AG04450 (cell line): ENCODE measurements around the gene MLC1. TPM values are rescaled to one million over a fixed set of nuclear protein-coding genes. Genes with fewer than 3 reads are reported as not detected.
"Not testable (repeated sequence)": the region's sequence is repeated elsewhere in the genome, so short reads cannot be mapped to it uniquely, and the experiment has no call there.

Experiments
- CTCF ChIA-PET: fragments of 300-600, 350-600 bp; formaldehyde crosslinking; extraction: SDS; loops from one replicate; lab custom pipeline; 2022; ENCODE audit warnings: antibody characterized with exemption, inconsistent platforms; lab: Charles Lee
- POLR2A ChIA-PET: fragments of 350-600 bp; formaldehyde crosslinking; extraction: SDS; loops from one replicate; lab custom pipeline; 2021; ENCODE audit warnings: antibody characterized with exemption, inconsistent platforms; lab: Yijun Ruan, JAX
- DNase-seq: peaks from one replicate; pipeline ENCODE4 v3.0.0-alpha.2; 2011; ENCODE audit warnings: low read depth, low spot score
- H3K27ac ChIP-seq: one replicate; pipeline ENCODE4 v1.5.1; 2012; ENCODE audit warnings: low read depth, low read length, control low read depth
- H3K27me3 ChIP-seq: one replicate; pipeline ENCODE4 v1.6.0; 2012; ENCODE audit warnings: low read length; ENCODE audit not compliant: control insufficient read depth, insufficient read depth
- H3K4me3 ChIP-seq: 2 replicates; pipeline ENCODE4 v1.5.1; 2011; ENCODE audit warnings: mild to moderate bottlenecking, low read depth, low read length, control low read depth
- H3K9me3 ChIP-seq: 2 replicates; pipeline ENCODE4 v1.5.1; 2012; ENCODE audit warnings: low read length; ENCODE audit not compliant: control insufficient read depth, insufficient read depth
- polyA plus RNA-seq: library from polyadenylated mRNA; depleted of rRNA; stranded (reverse); fragments of >200 nt; gene quantifications from 2 replicates; pipeline ENCODE4 v1.2.3, GENCODE V29; 2011
- TF ChIP-seq, protein P1 (sequence below): IDR thresholded peaks from 2 replicates; pipeline ENCODE4 v1.5.1; 2011; ENCODE audit warnings: low read depth, low read length, control low read depth, inconsistent platforms

MLC1 gene
- polyA plus RNA-seq, 1 experiment: 0.27 TPM

DNA sequence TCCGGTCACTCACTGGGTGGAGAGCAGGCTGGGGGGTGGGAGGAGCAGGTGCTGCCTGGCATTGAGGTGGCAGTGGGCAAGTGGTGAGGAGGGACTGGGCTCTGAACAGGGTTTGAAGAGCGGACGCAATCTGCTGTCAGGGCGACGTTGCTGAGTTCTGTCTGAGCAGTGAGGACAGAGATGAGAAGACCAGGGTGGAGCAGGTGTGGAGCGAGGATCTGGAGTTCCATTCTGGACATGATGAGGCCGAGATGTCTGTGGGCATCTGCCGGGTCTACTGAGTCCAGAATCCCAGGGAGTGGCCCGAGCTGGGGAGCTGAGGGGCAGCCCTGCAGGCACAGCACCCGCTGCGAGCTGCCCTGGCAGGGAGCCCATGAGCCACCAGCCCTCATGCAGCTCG lies 2.4 kb upstream of the MLC1 start:
- TF ChIP-seq, protein P1, sequence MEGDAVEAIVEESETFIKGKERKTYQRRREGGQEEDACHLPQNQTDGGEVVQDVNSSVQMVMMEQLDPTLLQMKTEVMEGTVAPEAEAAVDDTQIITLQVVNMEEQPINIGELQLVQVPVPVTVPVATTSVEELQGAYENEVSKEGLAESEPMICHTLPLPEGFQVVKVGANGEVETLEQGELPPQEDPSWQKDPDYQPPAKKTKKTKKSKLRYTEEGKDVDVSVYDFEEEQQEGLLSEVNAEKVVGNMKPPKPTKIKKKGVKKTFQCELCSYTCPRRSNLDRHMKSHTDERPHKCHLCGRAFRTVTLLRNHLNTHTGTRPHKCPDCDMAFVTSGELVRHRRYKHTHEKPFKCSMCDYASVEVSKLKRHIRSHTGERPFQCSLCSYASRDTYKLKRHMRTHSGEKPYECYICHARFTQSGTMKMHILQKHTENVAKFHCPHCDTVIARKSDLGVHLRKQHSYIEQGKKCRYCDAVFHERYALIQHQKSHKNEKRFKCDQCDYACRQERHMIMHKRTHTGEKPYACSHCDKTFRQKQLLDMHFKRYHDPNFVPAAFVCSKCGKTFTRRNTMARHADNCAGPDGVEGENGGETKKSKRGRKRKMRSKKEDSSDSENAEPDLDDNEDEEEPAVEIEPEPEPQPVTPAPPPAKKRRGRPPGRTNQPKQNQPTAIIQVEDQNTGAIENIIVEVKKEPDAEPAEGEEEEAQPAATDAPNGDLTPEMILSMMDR: no peak
- Histone ChIP-seq H3K27me3 (peaks cover 6% of the 10 kb centered on the region), H3K27ac (no peak overlapping the region), H3K9me3 (peaks cover 34% of the 10 kb centered on the region), H3K4me3 (no peak overlapping the region)
- ChIA-PET POLR2A (no interaction called here), CTCF (no interaction called here)
- DNase-seq: no peak

DNA sequence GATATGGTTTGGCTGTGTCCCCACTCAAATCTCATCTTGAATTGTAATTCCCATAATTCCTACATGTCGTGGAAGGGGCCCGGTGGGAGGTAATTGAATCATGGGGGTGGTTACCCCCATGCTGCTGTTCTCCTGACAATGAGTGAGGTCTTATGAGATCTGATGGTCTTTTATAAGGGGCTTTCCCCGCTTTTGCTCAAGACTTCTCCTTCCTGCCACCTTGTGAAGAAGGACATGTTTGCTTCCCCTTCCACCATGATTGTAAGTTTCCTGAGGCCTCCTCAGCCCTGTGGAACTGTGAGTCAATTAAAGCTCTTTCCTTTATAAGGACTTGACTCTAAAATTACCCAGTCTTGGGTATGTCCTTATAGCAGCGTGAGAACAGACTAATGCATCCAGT lies 1.7 kb upstream of the MLC1 start:
- CTCF ChIA-PET, POLR2A ChIA-PET, H3K4me3 ChIP-seq, DNase-seq, H3K27me3 ChIP-seq: not testable (repeated sequence)
- Histone ChIP-seq H3K27ac (peak overlapping the region; percentile 11), H3K9me3 (peaks cover 34% of the 10 kb centered on the region)

DNA sequence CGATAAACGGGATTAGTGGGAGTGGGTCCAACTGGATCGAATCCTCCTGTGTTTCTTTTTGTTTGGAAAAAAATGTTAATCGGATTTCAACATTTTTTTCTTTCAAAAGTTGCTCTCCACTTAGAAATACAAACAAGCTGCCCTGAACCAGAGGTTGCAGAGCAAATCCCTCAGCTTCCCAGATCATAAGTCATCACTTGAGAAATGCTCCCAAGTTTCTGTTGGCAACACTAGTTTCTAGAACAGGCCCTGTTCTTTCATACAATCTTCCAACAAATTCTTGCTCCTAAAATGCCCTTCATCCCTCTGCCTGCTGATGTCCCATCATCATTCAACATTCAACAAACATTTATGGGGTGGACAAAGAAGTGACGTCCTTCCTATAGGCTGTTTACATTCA lies 1.3 kb upstream of the MLC1 start:
- TF ChIP-seq, protein P1: no peak
- H3K27ac ChIP-seq: no peak overlapping the region
- ChIA-PET CTCF (interaction anchor here (1.2 kb wide), 1 partner anchor 56 kb away, joined by 3 read pairs; no protein-coding TSS in a partner anchor), POLR2A (interaction anchor here (0.5 kb wide), 1 partner anchor 52 kb away, joined by 5 read pairs; no protein-coding TSS in a partner anchor)
- DNase-seq: peak; percentile 49
- no peak overlapping the region for H3K4me3 ChIP-seq
- peaks cover 11% of the 10 kb centered on the region for H3K27me3 ChIP-seq
- peaks cover 34% of the 10 kb centered on the region for H3K9me3 ChIP-seq

DNA sequence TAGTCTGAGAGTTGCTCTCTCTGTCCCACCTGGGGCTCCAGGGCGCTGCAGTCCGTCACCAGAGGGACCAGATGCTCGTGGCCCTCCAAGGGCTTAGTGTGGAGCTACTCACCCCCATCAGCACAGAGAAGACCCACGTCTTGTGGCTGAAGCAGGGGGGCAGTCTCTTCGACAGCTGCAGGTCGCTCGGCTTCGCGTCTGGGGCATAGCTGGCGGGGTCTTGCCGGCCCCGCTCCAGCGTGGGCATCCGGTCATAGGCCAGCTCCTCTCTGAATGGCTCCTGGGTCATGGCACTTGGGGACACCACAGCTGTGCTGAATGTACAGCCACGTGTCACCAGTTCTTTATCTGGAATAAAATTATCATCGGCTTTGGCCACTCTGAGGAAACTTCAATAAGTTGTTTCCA lies 608 bp downstream of the MLC1 start:
- TF ChIP-seq, protein P1: no peak
- peaks cover 17% of the 10 kb centered on the region for H3K9me3 ChIP-seq
- ChIA-PET CTCF (interaction anchor here (0.7 kb wide), 1 partner anchor 26 kb away, joined by 3 read pairs; no protein-coding TSS in a partner anchor), POLR2A (no interaction called here)
- peaks cover 9% of the 10 kb centered on the region for H3K27me3 ChIP-seq
- H3K27ac ChIP-seq: no peak overlapping the region
- DNase-seq: no peak
- H3K4me3 ChIP-seq: no peak overlapping the region

DNA sequence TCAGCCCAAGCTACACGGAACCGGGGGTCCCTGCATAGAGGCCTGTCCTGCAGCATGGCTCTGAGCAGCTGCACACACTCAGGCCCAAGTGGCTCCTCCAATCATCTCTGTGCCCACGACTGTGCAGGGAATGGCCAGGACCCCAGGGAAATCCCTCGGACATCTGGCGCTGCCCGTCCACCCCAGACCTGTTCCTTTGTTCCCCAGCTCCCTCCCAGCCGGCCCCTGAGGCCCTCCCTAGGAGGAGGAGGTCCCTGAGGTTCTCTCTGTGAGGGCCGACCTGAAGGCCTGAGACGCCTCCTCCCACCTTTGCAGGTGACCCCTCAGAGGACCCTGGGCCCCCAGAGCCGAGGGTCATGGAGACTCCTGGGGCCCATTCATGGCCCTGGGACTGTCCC lies 1.1 kb downstream of the MLC1 start:
- H3K4me3 ChIP-seq: no peak overlapping the region
- peaks cover 9% of the 10 kb centered on the region for H3K27me3 ChIP-seq
- no peak for DNase-seq
- H3K9me3 ChIP-seq: peaks cover 15% of the 10 kb centered on the region
- H3K27ac ChIP-seq: no peak overlapping the region
- ChIA-PET POLR2A (no interaction called here), CTCF (no interaction called here)
- TF ChIP-seq, protein P1: no peak
